PFSK-1 (cell line): ENCODE measurements around the gene KLHL28.

ENCODE experiments used
- FOXP2 ChIP-seq: optimal IDR thresholded peaks from 2 replicates; pipeline ENCODE3; 2011; ENCODE audit warnings: borderline replicate concordance, control low read depth, inconsistent platforms; ENCODE audit not compliant: insufficient read depth; ENCODE audit errors: extremely low read length, extremely low read depth
- POLR2AphosphoS5 ChIP-seq: IDR thresholded peaks from 2 replicates; pipeline ENCODE4 v1.6.1; 2012; ENCODE audit warnings: low read depth, mild to moderate bottlenecking, control low read depth, low read length, moderate library complexity
- REST ChIP-seq, 2 experiments: IDR thresholded peaks; 2 replicates each; pipeline versions ENCODE4 v1.6.1 to v1.8.0; 2011 to 2012; ENCODE audit warnings: low read depth in 2 of 2, low read length in 2 of 2, control low read depth in 1 of 2, inconsistent platforms in 1 of 2, mild to moderate bottlenecking in 1 of 2, moderate library complexity in 1 of 2; ENCODE audit not compliant: insufficient read depth in 1 of 2
- SIN3A ChIP-seq: IDR thresholded peaks from 2 replicates; pipeline ENCODE4 v1.6.1; 2012; ENCODE audit warnings: mild to moderate bottlenecking, low read length, moderate library complexity, borderline replicate concordance; ENCODE audit not compliant: insufficient read depth
- TAF1 ChIP-seq: IDR thresholded peaks from 2 replicates; pipeline ENCODE4 v1.6.1; 2012; ENCODE audit warnings: low read length, control low read depth, borderline replicate concordance; ENCODE audit not compliant: insufficient read depth

Gene KLHL28

DNA sequence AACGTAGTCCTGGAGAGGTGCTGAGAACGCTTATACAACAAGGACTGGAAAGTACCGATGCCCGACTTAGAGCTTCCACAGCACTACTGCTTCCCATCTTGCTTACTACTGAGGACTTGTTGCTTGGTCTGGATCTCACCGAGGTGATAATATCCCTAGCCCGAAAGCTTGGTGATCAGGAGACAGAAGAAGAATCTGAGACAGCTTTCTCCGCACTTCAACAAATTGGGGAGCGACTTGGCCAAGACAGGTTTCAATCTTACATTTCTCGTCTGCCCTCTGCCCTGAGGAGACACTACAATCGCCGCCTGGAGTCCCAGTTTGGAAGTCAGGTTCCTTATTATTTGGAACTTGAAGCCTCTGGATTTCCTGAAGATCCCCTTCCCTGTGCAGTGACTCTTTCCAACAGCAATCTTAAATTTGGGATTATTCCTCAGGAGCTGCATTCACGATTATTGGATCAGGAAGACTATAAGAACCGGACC lies 1.3 kb upstream of the KLHL28 start:
- TF ChIP-seq SIN3A: no peak
- TF ChIP-seq POLR2AphosphoS5: no peak
- no peak for TF ChIP-seq TAF1
- no peak for TF ChIP-seq FOXP2
- TF ChIP-seq REST (IDR thresholded peaks at IDR 0.05; ENCODE audit: insufficient read depth in 1 of 2, low read depth in 2 of 2, low read length in 2 of 2): no peak

GRCh38 chr14:44962334-44963043 lies 742 bp upstream of the KLHL28 start:
- TF ChIP-seq SIN3A (no peak; the same call in 1 of the 2 replicates), REST (IDR thresholded peaks at IDR 0.05; ENCODE audit: insufficient read depth in 1 of 2, low read depth in 2 of 2, low read length in 2 of 2) (no peak), TAF1 (no peak), FOXP2 (no peak), POLR2AphosphoS5 (no peak)

DNA sequence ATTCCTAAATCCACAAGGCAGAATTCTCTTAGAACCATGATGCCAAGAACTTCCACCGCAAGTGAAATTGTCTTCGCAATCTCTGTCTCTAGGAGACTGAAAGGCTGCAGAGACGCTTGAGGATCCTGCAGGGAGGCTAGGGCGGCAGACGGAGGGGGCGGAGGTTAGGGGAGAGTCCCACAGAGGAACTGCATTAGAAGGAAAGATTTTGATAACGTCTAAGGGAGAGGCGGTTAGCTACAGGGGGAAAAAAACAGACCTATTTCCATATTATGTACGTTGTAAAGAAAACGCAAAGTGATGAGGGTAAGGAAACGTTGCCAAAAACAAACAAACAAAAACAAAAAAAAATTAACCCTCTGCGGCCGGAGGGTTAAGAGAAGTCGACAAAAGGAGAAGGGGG lies 595 bp downstream of the KLHL28 start:
- TF ChIP-seq POLR2AphosphoS5 (no peak), FOXP2 (no peak), SIN3A (no peak)

DNA sequence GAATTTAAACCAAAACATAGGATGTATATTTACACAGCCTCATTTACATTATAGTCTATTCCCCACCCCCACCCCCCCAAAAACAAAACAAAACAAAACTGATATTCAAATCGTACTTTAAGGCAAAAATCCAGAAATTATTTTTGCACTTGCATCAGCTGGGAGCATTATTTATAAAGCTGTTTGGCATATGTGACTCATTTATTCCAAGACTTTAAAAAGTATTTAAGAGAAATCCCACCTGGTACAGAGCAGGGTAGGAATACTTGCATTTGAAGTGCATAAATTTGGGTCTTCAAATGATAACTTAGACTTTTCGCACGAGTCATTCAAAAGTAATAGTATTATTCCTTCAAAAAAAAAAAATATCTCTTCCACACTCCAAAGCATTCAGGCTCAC lies 1.1 kb downstream of the KLHL28 start:
- TF ChIP-seq POLR2AphosphoS5 (no peak), TAF1 (no peak), REST (IDR thresholded peaks at IDR 0.05; ENCODE audit: insufficient read depth in 1 of 2, low read depth in 2 of 2, low read length in 2 of 2) (no peak), FOXP2 (no peak), SIN3A (no peak)

- TF ChIP-seq REST (IDR thresholded peaks at IDR 0.05; ENCODE audit: insufficient read depth in 1 of 2, low read depth in 2 of 2, low read length in 2 of 2) (no peak), TAF1 (no peak), SIN3A (no peak), POLR2AphosphoS5 (no peak), FOXP2 (no peak)
Measured at GRCh38 chr14:44960146-44960545, 1.6 kb downstream of the KLHL28 start.
